ENCODE measurements around the gene PDE8A.

The PDE8A gene

DNA sequence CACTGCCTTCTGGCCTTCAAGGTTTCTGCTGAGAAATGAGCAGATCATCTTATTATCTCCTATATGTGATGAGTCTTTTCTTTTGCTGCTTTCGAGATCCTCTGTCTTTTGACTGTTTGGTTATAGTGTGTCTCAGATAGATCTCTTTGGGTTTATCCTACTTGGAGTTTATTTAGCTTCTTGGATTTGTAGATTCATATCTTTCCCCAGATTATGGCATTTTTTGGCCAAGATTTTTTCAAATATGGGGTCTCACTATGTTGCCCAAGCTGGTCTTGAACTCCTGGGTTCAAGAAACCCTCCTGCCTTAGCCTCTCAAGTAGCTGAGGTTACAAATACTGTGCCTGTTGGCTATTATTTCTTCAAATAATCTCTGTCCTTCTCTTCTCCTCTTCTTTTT is 150.3 kb downstream of the PDE8A start:
- Histone ChIP-seq H3K9me3 (ENCODE audit: control insufficient read depth, insufficient read depth, low read depth, low read length) (no peaks in the 10 kb centered on the region; the same call in 1 of the 2 replicates), H3K4me3 (ENCODE audit: low read depth, low read length) (no peak overlapping the region), H3K4me1 (ENCODE audit: control insufficient read depth, insufficient read depth, low read length) (peaks cover 3% of the 10 kb centered on the region; the same call in 1 of the 2 replicates), H3K27me3 (ENCODE audit: control insufficient read depth, insufficient read depth, low read length) (no peaks in the 10 kb centered on the region), H3K27ac (ENCODE audit: low read depth, low read length) (no peak overlapping the region), H3K36me3 (ENCODE audit: control insufficient read depth, insufficient read depth, low read length) (0 out of 2 replicates have a peak, but pooled peaks cover 6% of the 10 kb centered on the region), H3K9ac (ENCODE audit: low read length) (no peak overlapping the region)

DNA sequence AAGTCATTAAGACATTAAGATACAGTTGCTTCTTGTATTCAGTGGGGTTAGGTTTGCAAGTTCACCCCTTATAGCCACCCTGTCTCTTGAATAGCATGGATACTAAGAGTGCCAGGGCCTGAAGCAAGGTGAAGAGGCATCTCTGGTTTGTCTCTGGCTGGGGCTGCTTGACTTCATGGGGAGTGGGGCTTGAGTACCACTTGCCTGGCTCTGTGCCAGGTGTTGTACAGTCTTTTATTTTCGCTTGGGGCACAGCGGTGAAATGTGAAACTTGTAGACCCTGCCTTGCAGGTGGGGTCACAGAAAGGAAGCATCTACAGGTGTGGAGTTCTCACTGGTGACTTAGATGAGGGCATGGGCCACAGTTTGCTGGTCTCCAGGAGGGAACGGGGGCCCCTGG is 152.1 kb downstream of the PDE8A start:
- Histone ChIP-seq H3K9me3 (ENCODE audit: control insufficient read depth, insufficient read depth, low read depth, low read length) (no peaks in the 10 kb centered on the region; the same call in 1 of the 2 replicates), H3K27ac (ENCODE audit: low read depth, low read length) (no peak overlapping the region), H3K4me3 (ENCODE audit: low read depth, low read length) (no peak overlapping the region), H3K36me3 (ENCODE audit: control insufficient read depth, insufficient read depth, low read length) (peaks cover 7% of the 10 kb centered on the region; the same call in 1 of the 2 replicates), H3K9ac (ENCODE audit: low read length) (no peak overlapping the region), H3K27me3 (ENCODE audit: control insufficient read depth, insufficient read depth, low read length) (no peaks in the 10 kb centered on the region), H3K4me1 (ENCODE audit: control insufficient read depth, insufficient read depth, low read length) (peaks cover 15% of the 10 kb centered on the region; the same call in 1 of the 2 replicates)

DNA sequence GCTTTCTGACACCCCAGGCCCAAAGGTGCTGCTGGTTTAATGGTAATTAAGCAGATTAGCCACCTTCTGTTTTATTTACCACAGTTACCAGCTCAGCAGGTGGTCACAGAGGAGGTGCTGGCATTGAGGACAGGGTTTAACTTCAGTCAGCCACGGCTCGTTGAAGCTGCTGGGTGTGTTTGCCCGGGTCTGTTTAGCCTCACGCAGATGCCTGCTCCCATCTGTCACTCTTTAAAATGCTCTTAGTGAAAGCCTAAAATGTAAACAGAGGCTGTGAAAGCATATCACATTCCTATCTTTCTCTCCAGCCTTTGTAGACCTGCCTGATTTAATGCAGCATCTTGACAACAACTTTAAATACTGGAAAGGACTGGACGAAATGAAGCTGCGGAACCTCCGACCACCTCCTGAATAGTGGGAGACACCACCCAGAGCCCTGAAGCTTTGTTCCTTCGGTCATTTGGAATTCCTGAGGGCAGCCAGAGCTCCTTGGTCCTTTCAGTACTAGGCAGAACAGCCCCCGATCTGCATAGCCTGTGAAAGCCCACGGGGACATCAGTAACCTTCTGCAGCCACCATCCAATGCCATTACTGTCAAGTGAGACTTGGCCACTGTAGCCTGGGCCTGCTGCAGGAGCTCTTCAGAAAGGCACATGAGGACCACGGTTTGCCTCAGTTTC is 156.0 kb downstream of the PDE8A start:
- Histone ChIP-seq H3K4me1 (ENCODE audit: control insufficient read depth, insufficient read depth, low read length) (peaks cover 15% of the 10 kb centered on the region; the same call in 1 of the 2 replicates), H3K9ac (ENCODE audit: low read length) (no peak overlapping the region), H3K9me3 (ENCODE audit: control insufficient read depth, insufficient read depth, low read depth, low read length) (no peaks in the 10 kb centered on the region), H3K27me3 (ENCODE audit: control insufficient read depth, insufficient read depth, low read length) (no peaks in the 10 kb centered on the region), H3K36me3 (ENCODE audit: control insufficient read depth, insufficient read depth, low read length) (peaks cover 5% of the 10 kb centered on the region; the same call in 1 of the 2 replicates), H3K27ac (ENCODE audit: low read depth, low read length) (no peak overlapping the region), H3K4me3 (ENCODE audit: low read depth, low read length) (no peak overlapping the region)

DNA sequence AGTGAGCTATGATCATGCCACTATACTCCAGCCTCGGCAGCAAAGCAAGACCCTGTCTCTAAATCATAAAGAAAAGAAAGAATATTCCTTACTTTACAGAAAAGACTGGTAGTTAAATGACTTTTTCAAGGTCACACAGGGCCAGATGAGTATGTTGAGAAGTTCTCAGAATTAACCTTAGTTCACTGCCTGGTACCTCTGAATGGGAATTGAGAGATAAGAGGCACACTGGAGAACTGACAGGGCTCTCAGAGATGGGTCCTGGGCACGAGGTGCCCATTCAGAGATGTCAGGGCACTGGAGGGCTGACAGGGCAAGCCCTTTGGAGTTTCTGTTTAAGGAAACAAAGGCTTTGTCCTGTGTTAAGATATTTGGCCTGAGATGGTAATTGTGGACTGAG is 157.7 kb downstream of the PDE8A start:
- Histone ChIP-seq H3K4me1 (ENCODE audit: control insufficient read depth, insufficient read depth, low read length) (peaks cover 15% of the 10 kb centered on the region; the same call in 1 of the 2 replicates), H3K9ac (ENCODE audit: low read length) (no peak overlapping the region), H3K36me3 (ENCODE audit: control insufficient read depth, insufficient read depth, low read length) (peaks cover 5% of the 10 kb centered on the region; the same call in 1 of the 2 replicates), H3K27ac (ENCODE audit: low read depth, low read length) (no peak overlapping the region), H3K4me3 (ENCODE audit: low read depth, low read length) (no peak overlapping the region), H3K9me3 (ENCODE audit: control insufficient read depth, insufficient read depth, low read depth, low read length) (no peaks in the 10 kb centered on the region), H3K27me3 (ENCODE audit: control insufficient read depth, insufficient read depth, low read length) (no peaks in the 10 kb centered on the region)

DNA sequence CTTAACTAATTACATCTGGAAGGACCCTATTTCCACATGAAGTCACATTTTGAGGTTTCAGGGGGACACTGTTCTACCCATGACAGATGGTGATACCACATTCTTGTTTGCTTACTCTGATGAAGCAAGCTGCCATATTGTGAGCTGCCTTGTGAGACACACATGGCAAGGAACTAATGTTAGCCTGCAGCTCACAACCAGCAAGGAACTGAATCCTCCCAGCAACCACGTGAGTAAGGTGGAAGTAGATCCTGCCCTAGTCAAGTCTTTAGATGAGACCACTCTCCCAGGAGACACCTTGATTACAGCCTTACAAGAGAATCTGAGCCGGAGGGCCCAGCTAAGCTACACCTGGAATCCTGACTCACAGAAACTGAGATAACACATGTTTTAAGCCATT is 160.1 kb downstream of the PDE8A start:
- Histone ChIP-seq H3K4me3 (ENCODE audit: low read depth, low read length) (no peak overlapping the region), H3K9ac (ENCODE audit: low read length) (no peak overlapping the region), H3K27me3 (ENCODE audit: control insufficient read depth, insufficient read depth, low read length) (no peaks in the 10 kb centered on the region), H3K9me3 (ENCODE audit: control insufficient read depth, insufficient read depth, low read depth, low read length) (no peaks in the 10 kb centered on the region), H3K27ac (ENCODE audit: low read depth, low read length) (no peak overlapping the region), H3K4me1 (ENCODE audit: control insufficient read depth, insufficient read depth, low read length) (peaks cover 14% of the 10 kb centered on the region; the same call in 1 of the 2 replicates), H3K36me3 (ENCODE audit: control insufficient read depth, insufficient read depth, low read length) (peaks cover 5% of the 10 kb centered on the region; the same call in 1 of the 2 replicates)

DNA sequence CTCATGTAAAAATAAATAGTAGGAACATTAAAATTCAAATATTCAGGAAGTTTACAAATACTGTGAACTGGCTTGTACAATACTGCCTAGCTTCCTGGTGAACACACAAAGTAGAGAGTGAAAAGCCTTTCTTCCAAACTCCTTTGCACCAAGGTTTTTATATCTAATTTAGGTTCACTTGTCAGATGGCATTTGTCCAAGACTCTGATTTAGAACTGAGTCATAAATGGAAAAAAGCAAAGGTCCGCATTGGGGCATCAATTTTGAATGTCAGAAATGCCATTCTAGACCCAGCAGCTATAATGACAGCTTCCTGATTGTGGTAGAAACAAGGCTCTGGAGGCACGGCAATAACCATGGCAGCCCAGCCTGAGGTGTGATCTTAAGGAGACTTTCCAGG is 160.7 kb downstream of the PDE8A start:
- H3K9ac ChIP-seq (ENCODE audit: low read length) = no peak overlapping the region
- H3K9me3 ChIP-seq (ENCODE audit: control insufficient read depth, insufficient read depth, low read depth, low read length) = no peaks in the 10 kb centered on the region
- H3K27ac ChIP-seq (ENCODE audit: low read depth, low read length) = no peak overlapping the region
- H3K36me3 ChIP-seq (ENCODE audit: control insufficient read depth, insufficient read depth, low read length) = peaks cover 5% of the 10 kb centered on the region; the same call in 1 of the 2 replicates
- H3K4me1 ChIP-seq (ENCODE audit: control insufficient read depth, insufficient read depth, low read length) = peaks cover 8% of the 10 kb centered on the region; the same call in 1 of the 2 replicates
- H3K27me3 ChIP-seq (ENCODE audit: control insufficient read depth, insufficient read depth, low read length) = no peaks in the 10 kb centered on the region
- no peak overlapping the region for H3K4me3 ChIP-seq (ENCODE audit: low read depth, low read length)

DNA sequence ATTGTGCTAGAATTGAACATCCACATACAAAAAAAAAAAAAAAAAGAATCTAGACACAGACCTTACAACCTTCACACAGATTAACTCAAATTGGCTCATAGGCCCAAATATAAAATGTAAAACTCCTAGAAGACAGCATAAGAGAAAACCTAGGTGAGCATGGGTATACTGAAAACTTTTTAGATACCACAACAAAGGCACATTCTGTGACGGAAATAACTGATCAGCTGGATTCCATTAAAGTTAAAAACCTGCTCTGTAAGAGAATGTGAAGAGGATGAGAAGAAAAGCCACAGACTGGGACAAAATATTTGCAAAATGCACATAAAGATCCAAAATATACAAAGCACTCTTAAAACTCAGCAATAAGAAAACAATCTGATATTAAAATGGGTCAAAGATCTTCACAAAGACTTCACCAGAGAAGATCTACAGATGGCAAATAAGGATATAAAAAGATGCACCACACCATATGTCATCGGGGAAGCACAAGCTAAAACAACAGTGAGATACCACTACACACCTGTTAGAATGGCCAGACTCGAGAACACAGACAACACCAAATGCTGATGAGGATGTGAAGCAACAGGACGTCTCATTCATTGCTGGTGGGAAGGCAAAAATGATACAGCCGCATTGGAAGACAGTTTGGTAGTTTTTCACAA is 167.9 kb downstream of the PDE8A start:
- H3K9ac ChIP-seq (ENCODE audit: low read length) = no peak overlapping the region
- no peak overlapping the region for H3K27ac ChIP-seq (ENCODE audit: low read depth, low read length)
- H3K4me3 ChIP-seq (ENCODE audit: low read depth, low read length) = no peak overlapping the region
- no peaks in the 10 kb centered on the region for H3K27me3 ChIP-seq (ENCODE audit: control insufficient read depth, insufficient read depth, low read length)
- no peaks in the 10 kb centered on the region for H3K9me3 ChIP-seq (ENCODE audit: control insufficient read depth, insufficient read depth, low read depth, low read length)
- H3K36me3 ChIP-seq (ENCODE audit: control insufficient read depth, insufficient read depth, low read length) = no peaks in the 10 kb centered on the region
- peaks cover 13% of the 10 kb centered on the region for H3K4me1 ChIP-seq (ENCODE audit: control insufficient read depth, insufficient read depth, low read length)

DNA sequence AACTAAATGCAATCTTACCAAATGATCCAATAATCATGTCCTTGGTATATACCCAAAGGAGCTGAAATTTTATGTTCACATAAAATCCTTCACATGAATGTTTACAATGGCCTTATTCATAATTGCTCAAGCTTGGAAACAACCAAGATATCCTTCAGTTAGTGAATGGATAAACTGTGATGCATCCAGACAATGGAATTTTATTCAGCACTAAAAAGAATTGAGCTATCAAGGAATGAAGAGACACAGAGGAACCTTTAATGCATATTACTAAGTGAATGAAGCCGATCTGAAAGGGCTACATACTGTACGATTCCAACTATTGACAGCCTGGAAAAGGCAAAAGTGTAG is 168.4 kb downstream of the PDE8A start:
- Histone ChIP-seq H3K36me3 (ENCODE audit: control insufficient read depth, insufficient read depth, low read length) (no peaks in the 10 kb centered on the region), H3K4me1 (ENCODE audit: control insufficient read depth, insufficient read depth, low read length) (peaks cover 13% of the 10 kb centered on the region), H3K27me3 (ENCODE audit: control insufficient read depth, insufficient read depth, low read length) (no peaks in the 10 kb centered on the region), H3K27ac (ENCODE audit: low read depth, low read length) (no peak overlapping the region), H3K4me3 (ENCODE audit: low read depth, low read length) (no peak overlapping the region), H3K9me3 (ENCODE audit: control insufficient read depth, insufficient read depth, low read depth, low read length) (no peaks in the 10 kb centered on the region), H3K9ac (ENCODE audit: low read length) (no peak overlapping the region)

DNA sequence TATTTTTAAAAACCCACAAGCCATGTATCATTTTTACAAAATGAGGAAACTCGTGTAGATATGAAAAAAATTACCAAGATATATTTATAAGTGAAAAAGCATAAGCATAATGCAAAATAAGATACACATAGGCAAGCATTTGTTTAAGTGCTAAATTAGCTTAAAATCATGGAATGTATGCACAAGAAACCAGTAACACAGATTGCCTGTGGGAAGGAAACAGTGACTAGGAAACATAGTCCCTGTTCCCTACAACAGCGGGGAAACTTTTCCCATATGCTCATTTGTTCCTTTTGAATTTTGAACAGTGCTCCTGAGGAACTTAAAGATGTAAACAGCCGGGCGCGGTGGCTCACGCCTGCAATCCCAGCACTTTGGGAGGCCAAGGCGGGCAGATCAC is 169.5 kb downstream of the PDE8A start:
- H3K9me3 ChIP-seq (ENCODE audit: control insufficient read depth, insufficient read depth, low read depth, low read length) = no peaks in the 10 kb centered on the region
- peaks cover 13% of the 10 kb centered on the region for H3K4me1 ChIP-seq (ENCODE audit: control insufficient read depth, insufficient read depth, low read length)
- H3K4me3 ChIP-seq (ENCODE audit: low read depth, low read length) = no peak overlapping the region
- no peaks in the 10 kb centered on the region for H3K27me3 ChIP-seq (ENCODE audit: control insufficient read depth, insufficient read depth, low read length)
- no peak overlapping the region for H3K9ac ChIP-seq (ENCODE audit: low read length)
- H3K27ac ChIP-seq (ENCODE audit: low read depth, low read length) = no peak overlapping the region
- no peaks in the 10 kb centered on the region for H3K36me3 ChIP-seq (ENCODE audit: control insufficient read depth, insufficient read depth, low read length)

DNA sequence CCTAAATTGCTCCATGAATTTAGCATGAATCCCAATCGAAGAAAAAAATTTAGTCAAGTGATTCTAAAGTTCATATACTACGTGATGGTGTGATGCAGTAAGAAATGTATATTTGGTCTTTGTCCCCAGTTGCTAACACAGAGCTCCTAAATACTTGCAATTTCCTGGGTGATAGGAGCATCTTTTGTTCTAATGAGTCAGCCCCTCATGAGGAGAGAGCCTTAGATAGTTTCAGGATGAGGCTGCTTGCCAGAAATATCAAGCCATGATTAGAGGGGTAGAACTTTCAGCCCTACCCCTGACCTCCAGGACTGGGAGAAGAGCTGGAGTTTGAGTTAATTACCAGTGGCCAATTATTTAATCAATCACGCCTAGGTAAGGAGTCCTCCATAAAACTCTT is 170.2 kb downstream of the PDE8A start:
- Histone ChIP-seq H3K27ac (ENCODE audit: low read depth, low read length) (no peak overlapping the region), H3K36me3 (ENCODE audit: control insufficient read depth, insufficient read depth, low read length) (no peaks in the 10 kb centered on the region), H3K9ac (ENCODE audit: low read length) (no peak overlapping the region), H3K9me3 (ENCODE audit: control insufficient read depth, insufficient read depth, low read depth, low read length) (no peaks in the 10 kb centered on the region), H3K4me1 (ENCODE audit: control insufficient read depth, insufficient read depth, low read length) (peaks cover 13% of the 10 kb centered on the region), H3K27me3 (ENCODE audit: control insufficient read depth, insufficient read depth, low read length) (no peaks in the 10 kb centered on the region), H3K4me3 (ENCODE audit: low read depth, low read length) (no peak overlapping the region)

DNA sequence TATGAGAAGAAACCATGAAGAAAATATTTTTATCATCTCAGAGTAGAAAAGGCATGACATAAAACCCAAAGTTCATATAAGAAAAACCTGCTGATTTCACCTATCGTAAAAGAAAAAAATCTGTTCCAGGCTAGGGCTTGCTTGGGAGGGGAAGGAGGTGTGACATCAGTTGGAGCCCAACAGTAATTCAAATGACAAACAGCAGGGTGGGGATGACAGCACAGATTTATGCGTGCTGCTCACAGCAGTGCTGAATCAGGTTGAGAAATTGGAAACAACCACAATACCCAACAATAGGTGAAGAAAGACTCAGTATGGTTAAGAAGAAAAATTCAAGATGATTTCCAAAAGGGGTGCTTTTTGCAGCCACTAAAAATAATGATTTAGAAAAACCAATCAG is 172.4 kb downstream of the PDE8A start:
- H3K27ac ChIP-seq (ENCODE audit: low read depth, low read length) = no peak overlapping the region
- H3K4me3 ChIP-seq (ENCODE audit: low read depth, low read length) = no peak overlapping the region
- no peaks in the 10 kb centered on the region for H3K27me3 ChIP-seq (ENCODE audit: control insufficient read depth, insufficient read depth, low read length)
- no peaks in the 10 kb centered on the region for H3K36me3 ChIP-seq (ENCODE audit: control insufficient read depth, insufficient read depth, low read length)
- peaks cover 13% of the 10 kb centered on the region for H3K4me1 ChIP-seq (ENCODE audit: control insufficient read depth, insufficient read depth, low read length)
- H3K9me3 ChIP-seq (ENCODE audit: control insufficient read depth, insufficient read depth, low read depth, low read length) = no peaks in the 10 kb centered on the region
- H3K9ac ChIP-seq (ENCODE audit: low read length) = no peak overlapping the region
